Caco-2 (cell line): ENCODE data around the gene P3H4. TPM values are rescaled to one million over a fixed set of nuclear protein-coding genes. Genes with fewer than 3 reads are reported as not detected.

Source experiments
- BruUV-seq: library from RNA; stranded (reverse); fragments of 400-500 nt; replicated peaks from 2 replicates; lab custom pipeline; 2021; lab: Mats Ljungman, UMichigan
- CTCF ChIA-PET: fragments of 300-600 bp; sonication (Branson Sonifier 250); formaldehyde crosslinking; loops from one replicate; lab custom pipeline; 2022; ENCODE audit warnings: antibody characterized with exemption; lab: Charles Lee
- POLR2A ChIA-PET: fragments of 300-600 bp; sonication (Branson Sonifier 250); formaldehyde crosslinking; loops from one replicate; lab custom pipeline; 2022; ENCODE audit warnings: antibody characterized with exemption; lab: Charles Lee
- DNase-seq, 2 experiments: peaks; one replicate each; pipeline versions ENCODE4 v3.0.0 to v3.0.0-alpha.2; 2020 to 2022
- H3K27me3 ChIP-seq: replicated peaks from 2 replicates; pipeline ENCODE4 v1.6.0; 2011; ENCODE audit warnings: low read length; ENCODE audit not compliant: control insufficient read depth, insufficient read depth
- H3K36me3 ChIP-seq: 2 replicates; pipeline ENCODE4 v1.5.1; 2011; ENCODE audit warnings: low read length; ENCODE audit not compliant: control insufficient read depth, insufficient read depth
- H3K4me1 ChIP-seq: fragments of 250-450 bp; sonication (Bioruptor Pico); 2 replicates; pipeline ENCODE4 v1.5.1; 2020; ENCODE audit warnings: mild to moderate bottlenecking
- H3K4me3 ChIP-seq: 2 replicates; pipeline ENCODE4 v1.5.1; 2011; ENCODE audit warnings: low read depth, mild to moderate bottlenecking, control low read depth, low read length
- H3K9me3 ChIP-seq: fragments of 250-450 bp; sonication (Bioruptor Pico); 2 replicates; pipeline ENCODE4 v1.5.1; 2020; ENCODE audit warnings: mild to moderate bottlenecking, moderate library complexity
- H3K27ac Mint-ChIP-seq: one replicate; pipeline ENCODE4 v1.8.0; 2022; ENCODE audit warnings: mixed read lengths; ENCODE audit not compliant: unreplicated experiment
- H3K27me3 Mint-ChIP-seq: one replicate; pipeline ENCODE4 v1.8.0; 2022; ENCODE audit warnings: mixed read lengths; ENCODE audit not compliant: insufficient read depth, unreplicated experiment
- H3K36me3 Mint-ChIP-seq: one replicate; pipeline ENCODE4 v1.8.0; 2022; ENCODE audit warnings: mild to moderate bottlenecking, mixed read lengths; ENCODE audit not compliant: insufficient read depth, unreplicated experiment
- H3K4me1 Mint-ChIP-seq: one replicate; pipeline ENCODE4 v1.8.0; 2022; ENCODE audit warnings: low read depth, mixed read lengths; ENCODE audit not compliant: unreplicated experiment
- H3K4me3 Mint-ChIP-seq: one replicate; pipeline ENCODE4 v1.8.0; 2022; ENCODE audit warnings: mild to moderate bottlenecking, moderate library complexity, mixed read lengths; ENCODE audit not compliant: unreplicated experiment
- H3K9me3 Mint-ChIP-seq: one replicate; pipeline ENCODE4 v1.8.0; 2022; ENCODE audit warnings: mixed read lengths; ENCODE audit not compliant: unreplicated experiment
- CTCF ChIP-seq, 2 experiments: fragments of 200-600 bp in 1 of 2; IDR thresholded peaks; 1 replicate in 1 of 2; 2 replicates in 1 of 2; pipeline versions ENCODE4 v1.5.1 to v1.8.0; 2011 to 2022; ENCODE audit warnings: antibody characterized with exemption in 1 of 2, control low read depth in 1 of 2, inconsistent platforms in 1 of 2, low read depth in 1 of 2, low read length in 1 of 2, mild to moderate bottlenecking in 1 of 2, moderate library complexity in 1 of 2; ENCODE audit not compliant: insufficient read depth in 1 of 2, severe bottlenecking in 1 of 2, unreplicated experiment in 1 of 2
- intact Hi-C: fragments of 100-400 bp; cut with micrococcal nuclease; formaldehyde crosslinking; loops from one replicate; pipeline ENCODE4 v1.10.0; 2022; ENCODE audit not compliant: unreplicated experiment
- total RNA-seq: library from RNA; stranded (reverse); gene quantifications from 2 replicates; pipeline ENCODE4 v1.2.3, GENCODE V29; 2022

Gene P3H4
- total RNA-seq, 1 experiment from 2014 or later, result 39.2 TPM

DNA sequence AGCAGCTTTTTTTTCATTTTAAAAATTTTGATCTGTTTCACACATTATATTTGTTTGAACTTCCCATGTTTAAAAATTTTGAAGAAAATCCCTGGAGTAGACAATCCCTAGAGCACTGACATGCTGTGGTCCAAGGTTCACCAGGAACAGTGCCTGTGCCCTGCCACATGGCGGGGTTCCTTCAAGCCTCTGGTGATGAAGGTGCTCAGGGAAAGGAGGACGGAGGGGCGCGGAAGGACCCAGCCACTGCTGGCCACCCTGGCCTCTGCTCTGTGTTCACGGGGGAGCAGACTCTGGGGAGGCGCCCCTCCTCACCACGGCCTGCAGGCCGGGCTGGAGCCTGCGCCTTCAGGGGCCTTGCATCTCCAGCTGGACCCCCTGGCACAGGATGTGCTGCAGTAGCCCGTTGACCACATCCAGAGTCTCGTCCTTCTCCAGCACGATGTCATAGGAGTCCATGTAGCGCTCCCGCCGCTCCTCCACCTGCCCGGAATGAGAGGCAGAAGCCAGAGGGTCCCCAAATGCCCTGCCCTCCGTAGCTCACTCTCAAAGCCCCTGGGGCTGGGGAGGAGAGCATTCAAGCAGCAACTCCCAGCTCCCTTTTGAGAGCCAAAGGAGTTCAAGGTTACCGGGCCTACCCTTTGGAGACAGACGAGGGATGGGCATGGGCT lies 13.6 kb upstream of the P3H4 start:
- H3K9me3 ChIP-seq, result no peaks in the 10 kb centered on the region
- Mint-ChIP-seq H3K4me3 (no peak overlapping the region), H3K27ac (no peak overlapping the region), H3K4me1 (no peaks in the 10 kb centered on the region), H3K9me3 (no peaks in the 10 kb centered on the region), H3K36me3 (peaks cover 65% of the 10 kb centered on the region), H3K27me3 (no peaks in the 10 kb centered on the region)
- H3K4me3 ChIP-seq, result no peak overlapping the region
- intact Hi-C loops, result no loop called here
- POLR2A ChIA-PET, result interaction anchor here (0.6 kb wide), 1 partner anchor 378 kb away, joined by 4 read pairs; no protein-coding TSS in a partner anchor
- no peak for TF ChIP-seq CTCF (IDR thresholded peaks at IDR 0.05; ENCODE audit: insufficient read depth in 1 of 2, low read depth in 1 of 2, low read length in 1 of 2, severe bottlenecking in 1 of 2, unreplicated experiment in 1 of 2)
- no peaks in the 10 kb centered on the region for H3K27me3 ChIP-seq
- no peaks in the 10 kb centered on the region for H3K4me1 ChIP-seq
- CTCF ChIA-PET, result interaction anchor here (1.0 kb wide), 1 partner anchor 13 kb away, joined by 4 read pairs; the partner anchor contains the start of gene FKBP10
- DNase-seq, result no peak
- peaks cover 3% of the 10 kb centered on the region for H3K36me3 ChIP-seq
- no TSS peak for BruUV-seq

GRCh38 chr17:41824086-41824485 lies 12.3 kb upstream of the P3H4 start:
- Histone ChIP-seq H3K27me3 (no peaks in the 10 kb centered on the region), H3K4me1 (no peaks in the 10 kb centered on the region), H3K36me3 (no peaks in the 10 kb centered on the region; the same call in none of the 2 replicates), H3K9me3 (no peaks in the 10 kb centered on the region), H3K4me3 (no peak overlapping the region)
- no peaks in the 10 kb centered on the region for H3K27me3 Mint-ChIP-seq
- no peaks in the 10 kb centered on the region for H3K9me3 Mint-ChIP-seq
- H3K27ac Mint-ChIP-seq, result no peak overlapping the region
- ChIA-PET POLR2A (interaction anchor here (0.7 to 1.5 kb wide), 2 partner anchors 23 to 46 kb away, joined by 5 to 7 read pairs; no protein-coding TSS in a partner anchor), CTCF (no interaction called here)
- no peak for DNase-seq
- peaks cover 63% of the 10 kb centered on the region for H3K36me3 Mint-ChIP-seq
- no peaks in the 10 kb centered on the region for H3K4me1 Mint-ChIP-seq
- no peak overlapping the region for H3K4me3 Mint-ChIP-seq
- no peak for TF ChIP-seq CTCF (IDR thresholded peaks at IDR 0.05; ENCODE audit: insufficient read depth in 1 of 2, low read depth in 1 of 2, low read length in 1 of 2, severe bottlenecking in 1 of 2, unreplicated experiment in 1 of 2)
- no TSS peak for BruUV-seq
- intact Hi-C loops, result no loop called here

DNA sequence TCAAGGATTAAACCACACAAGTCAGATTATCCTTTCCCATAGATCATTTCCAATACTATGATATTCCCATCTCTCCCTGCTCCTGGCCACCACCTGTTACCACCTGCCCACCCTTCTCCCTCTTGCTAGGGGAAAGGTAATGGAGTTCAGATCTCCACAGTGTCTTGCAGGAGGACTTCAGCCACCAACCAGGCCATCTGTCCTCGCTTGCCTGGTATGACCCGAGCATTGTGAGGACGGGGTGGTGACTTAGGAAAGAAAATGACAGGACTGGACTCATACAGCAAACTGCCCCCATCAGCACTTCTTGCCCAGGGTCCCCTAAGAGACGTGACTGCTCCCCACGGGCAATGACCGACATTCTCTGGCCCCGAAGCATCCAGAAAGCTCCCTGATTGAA lies 11.8 kb upstream of the P3H4 start:
- CTCF ChIA-PET, result no interaction called here
- POLR2A ChIA-PET, result interaction anchor here (0.6 to 1.5 kb wide), 3 partner anchors 23 to 46 kb away, joined by 3 to 7 read pairs (median 5); no protein-coding TSS in a partner anchor
- no TSS peak for BruUV-seq

More for the DNA sequence above, 11.8 kb upstream of the P3H4 start:
- TF ChIP-seq CTCF (IDR thresholded peaks at IDR 0.05; ENCODE audit: insufficient read depth in 1 of 2, low read depth in 1 of 2, low read length in 1 of 2, severe bottlenecking in 1 of 2, unreplicated experiment in 1 of 2), result no peak
- no peak for DNase-seq
- Histone ChIP-seq H3K4me3 (no peak overlapping the region), H3K4me1 (no peaks in the 10 kb centered on the region), H3K36me3 (peaks cover 1% of the 10 kb centered on the region), H3K9me3 (no peaks in the 10 kb centered on the region), H3K27me3 (no peaks in the 10 kb centered on the region)
- H3K36me3 Mint-ChIP-seq, result peaks cover 58% of the 10 kb centered on the region
- no peak overlapping the region for H3K4me3 Mint-ChIP-seq
- intact Hi-C loops, result no loop called here
- no peak overlapping the region for H3K27ac Mint-ChIP-seq
- no peaks in the 10 kb centered on the region for H3K27me3 Mint-ChIP-seq
- H3K9me3 Mint-ChIP-seq, result no peaks in the 10 kb centered on the region
- no peaks in the 10 kb centered on the region for H3K4me1 Mint-ChIP-seq
